Erythroblast (primary cell): ENCODE data around the gene RPS6KB2.
A peak's percentile ranks its signal among the peaks of the same experiment; 100 is the strongest.
"Not testable (repeated sequence)": the region's sequence is repeated elsewhere in the genome, so short reads cannot be mapped to it uniquely, and the experiment has no call there.

Experiments
- DNase-seq, 2 experiments: peaks; one replicate each; lab custom pipeline; 2025; lab: John Stamatoyannopoulos, UW
- GATA1 ChIP-seq: IDR thresholded peaks from 2 replicates; pipeline ENCODE4 v1.6.1; 2011; ENCODE audit warnings: low read depth, mild to moderate bottlenecking, control low read depth, low read length, moderate library complexity
- POLR2A ChIP-seq: IDR thresholded peaks from 2 replicates; pipeline ENCODE4 v1.6.1; 2011; ENCODE audit warnings: mild to moderate bottlenecking, low read length

The RPS6KB2 gene

DNA sequence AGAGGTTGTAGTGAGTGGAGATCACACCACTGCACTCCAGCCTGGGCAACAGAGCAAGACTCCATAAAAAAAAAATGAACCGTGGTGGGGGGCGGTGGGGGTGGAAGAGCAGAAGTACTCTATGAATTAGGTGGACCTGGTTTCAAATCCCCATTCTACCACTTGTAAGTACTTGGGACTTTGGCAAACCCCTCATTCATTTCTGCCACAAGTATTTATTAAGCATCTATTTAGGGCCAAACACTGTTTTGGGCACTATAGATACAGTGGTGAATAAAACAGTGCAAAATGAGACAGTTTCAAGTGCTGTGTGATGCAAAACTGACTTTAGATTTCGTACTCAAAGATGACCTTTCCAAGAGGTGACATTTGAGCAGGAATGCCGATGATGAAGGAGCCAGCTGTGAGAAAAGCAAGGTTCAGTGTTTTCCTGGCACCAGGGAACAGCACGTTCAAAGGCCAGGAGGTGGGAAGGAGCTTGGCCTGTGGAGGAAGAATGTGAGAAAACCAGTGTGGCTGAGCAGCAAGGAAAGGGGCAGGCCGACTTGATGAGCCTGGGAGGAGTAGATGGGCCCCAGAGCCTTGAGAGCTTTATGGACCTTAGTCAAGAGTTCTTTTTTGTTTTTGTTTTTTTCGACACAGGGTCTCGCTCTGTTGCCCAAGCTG is 42.2 kb downstream of the RPS6KB2 start:
- DNase-seq = no peak
- TF ChIP-seq GATA1 = no peak
- no peak for TF ChIP-seq POLR2A

DNA sequence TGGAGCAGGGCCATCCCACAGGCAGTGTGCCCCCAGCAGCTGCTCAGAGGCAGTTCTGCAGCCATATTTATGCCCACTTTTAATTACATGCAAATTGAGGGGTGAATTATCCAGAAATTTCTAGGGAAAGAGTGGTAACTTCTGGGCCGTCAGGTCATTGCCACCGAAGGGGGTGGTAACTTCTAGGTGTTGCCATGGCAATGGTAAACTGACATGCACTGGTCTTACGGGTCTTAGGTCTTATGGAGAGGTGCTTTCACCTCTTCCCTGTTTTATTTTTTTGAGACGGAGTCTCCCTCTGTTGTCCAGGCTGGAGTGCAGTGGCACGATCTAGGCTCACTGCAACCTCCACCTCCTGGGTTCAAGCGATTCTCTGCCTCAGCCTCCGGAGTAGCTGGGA is 44.6 kb downstream of the RPS6KB2 start:
- TF ChIP-seq POLR2A = no peak
- no peak for DNase-seq

DNA sequence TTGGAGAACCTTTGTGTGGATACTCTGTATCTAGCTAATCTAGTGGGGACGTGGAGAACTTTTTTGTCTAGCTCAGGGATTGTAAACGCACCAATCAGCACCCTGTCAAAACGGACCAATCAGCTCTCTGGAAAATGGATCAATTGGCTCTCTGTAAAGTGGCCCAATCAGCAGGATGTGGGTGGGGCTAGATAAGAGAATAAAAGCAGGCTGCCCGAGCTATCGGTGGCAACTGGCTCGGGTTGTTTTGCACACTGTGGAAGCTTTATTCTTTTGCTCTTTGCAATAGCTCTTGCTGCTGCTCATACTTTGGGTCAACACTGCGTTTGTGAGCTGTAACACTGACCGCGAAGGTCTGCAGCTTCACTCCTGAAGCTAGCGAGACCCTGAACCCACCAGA is 48.4 kb downstream of the RPS6KB2 start:
- DNase-seq = peak in 1 of 2 experiments; percentile 26

DNA sequence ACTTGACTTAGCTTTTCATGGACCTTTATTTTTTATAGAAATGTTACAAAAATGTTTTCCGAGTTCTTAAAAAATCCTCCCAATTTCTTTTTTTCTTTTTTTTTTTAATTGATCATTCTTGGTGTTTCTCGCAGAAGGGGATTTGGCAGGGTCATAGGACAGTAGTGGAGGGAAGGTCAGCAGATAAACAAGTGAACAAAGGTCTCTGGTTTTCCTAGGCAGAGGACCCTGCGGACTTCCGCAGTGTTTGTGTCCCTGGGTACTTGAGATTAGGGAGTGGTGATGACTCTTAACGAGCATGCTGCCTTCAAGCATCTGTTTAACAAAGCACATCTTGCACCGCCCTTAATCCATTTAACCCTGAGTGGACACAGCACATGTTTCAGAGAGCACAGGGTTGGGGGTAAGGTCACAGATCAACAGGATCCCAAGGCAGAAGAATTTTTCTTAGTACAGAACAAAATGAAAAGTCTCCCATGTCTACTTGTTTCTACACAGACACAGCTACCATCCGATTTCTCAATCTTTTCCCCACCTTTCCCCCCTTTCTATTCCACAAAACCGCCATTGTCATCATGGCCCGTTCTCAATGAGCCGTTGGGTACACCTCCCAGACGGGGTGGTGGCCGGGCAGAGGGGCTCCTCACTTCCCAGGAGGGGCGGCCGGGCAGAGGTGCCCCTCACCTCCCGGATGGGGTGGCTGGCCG is 49.2 kb downstream of the RPS6KB2 start:
- DNase-seq = not testable (repeated sequence)

DNA sequence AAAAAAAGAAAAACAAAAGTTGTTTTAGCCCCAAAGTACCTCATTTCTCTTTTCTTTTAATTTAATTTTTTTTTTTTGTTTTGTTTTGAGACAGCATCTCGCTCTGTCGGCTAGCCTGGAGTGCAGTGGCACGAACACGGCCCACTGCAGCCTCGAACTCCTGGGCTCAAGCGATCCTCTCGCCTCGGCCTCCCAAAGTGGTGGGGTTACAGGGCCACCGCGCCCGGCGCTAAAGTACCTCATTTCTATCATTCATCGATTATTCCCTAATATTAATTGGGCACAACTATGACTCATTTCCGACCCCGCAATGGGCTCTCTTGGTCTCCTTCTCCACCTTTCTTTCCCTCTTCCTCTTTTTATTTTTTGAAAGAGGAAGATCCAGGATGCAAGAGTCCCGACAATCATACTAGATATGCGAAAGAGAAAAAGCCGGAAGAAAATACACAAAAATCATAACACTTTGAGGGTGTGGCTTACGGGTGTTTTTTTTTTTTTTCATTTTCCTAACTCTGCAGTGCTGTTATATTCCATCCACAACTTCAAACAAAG is 54.1 kb downstream of the RPS6KB2 start:
- no peak for TF ChIP-seq GATA1
- TF ChIP-seq POLR2A = no peak
- DNase-seq = no peak

DNA sequence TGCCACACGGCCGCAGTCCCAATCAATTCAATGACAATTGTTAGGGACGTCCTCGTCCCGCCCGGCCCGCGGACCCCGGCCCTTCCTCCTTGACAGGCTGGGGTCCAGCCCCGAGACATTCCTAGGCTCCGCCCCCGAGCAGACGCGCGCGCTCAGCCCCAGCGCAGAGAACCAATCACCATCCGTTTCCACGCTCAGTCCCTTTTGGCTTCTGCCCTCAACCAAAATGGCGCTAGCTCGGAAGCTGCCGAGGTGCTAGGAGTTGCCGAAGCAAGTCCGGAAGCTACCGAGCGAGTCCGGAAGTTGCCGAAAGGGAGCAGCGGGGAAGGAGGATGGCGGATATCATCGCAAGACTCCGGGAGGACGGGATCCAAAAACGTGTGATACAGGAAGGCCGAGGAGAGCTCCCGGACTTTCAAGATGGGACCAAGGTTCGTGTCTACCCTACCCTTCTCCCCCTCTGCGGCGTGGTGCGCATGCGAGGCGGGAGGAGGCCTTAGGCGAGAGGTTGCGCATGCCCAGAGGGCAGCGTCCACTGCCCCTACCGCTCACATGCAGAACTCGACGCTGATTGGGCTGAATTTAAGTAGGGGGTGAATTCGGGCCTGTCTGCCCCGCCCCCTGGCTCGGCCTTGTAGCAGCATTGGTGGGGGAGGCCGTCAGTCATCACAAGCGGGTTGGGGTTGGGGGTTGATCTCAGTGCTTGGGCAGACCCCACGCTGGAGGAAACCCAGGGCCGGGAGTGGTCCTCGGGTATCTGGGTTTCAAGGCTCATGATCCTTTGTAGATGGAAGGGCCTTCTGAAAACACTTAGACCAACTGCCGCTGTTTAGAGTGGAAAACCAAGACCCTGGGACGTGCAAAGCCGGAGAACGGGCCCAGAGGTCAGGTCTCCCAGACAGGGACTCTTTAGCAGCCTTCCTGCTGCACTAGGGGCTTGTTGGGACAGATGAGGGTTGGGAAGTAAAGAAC is 54.8 kb downstream of the RPS6KB2 start, which contains the start of gene AIP:
TSS of gene AIP (plus strand) at position 200 of the 972 bp plus-strand sequence. CDS start at position 333, 133 bp downstream.
- peak; percentile 98 for DNase-seq
- TF ChIP-seq POLR2A = peak; percentile 72
- TF ChIP-seq GATA1 = no peak

DNA sequence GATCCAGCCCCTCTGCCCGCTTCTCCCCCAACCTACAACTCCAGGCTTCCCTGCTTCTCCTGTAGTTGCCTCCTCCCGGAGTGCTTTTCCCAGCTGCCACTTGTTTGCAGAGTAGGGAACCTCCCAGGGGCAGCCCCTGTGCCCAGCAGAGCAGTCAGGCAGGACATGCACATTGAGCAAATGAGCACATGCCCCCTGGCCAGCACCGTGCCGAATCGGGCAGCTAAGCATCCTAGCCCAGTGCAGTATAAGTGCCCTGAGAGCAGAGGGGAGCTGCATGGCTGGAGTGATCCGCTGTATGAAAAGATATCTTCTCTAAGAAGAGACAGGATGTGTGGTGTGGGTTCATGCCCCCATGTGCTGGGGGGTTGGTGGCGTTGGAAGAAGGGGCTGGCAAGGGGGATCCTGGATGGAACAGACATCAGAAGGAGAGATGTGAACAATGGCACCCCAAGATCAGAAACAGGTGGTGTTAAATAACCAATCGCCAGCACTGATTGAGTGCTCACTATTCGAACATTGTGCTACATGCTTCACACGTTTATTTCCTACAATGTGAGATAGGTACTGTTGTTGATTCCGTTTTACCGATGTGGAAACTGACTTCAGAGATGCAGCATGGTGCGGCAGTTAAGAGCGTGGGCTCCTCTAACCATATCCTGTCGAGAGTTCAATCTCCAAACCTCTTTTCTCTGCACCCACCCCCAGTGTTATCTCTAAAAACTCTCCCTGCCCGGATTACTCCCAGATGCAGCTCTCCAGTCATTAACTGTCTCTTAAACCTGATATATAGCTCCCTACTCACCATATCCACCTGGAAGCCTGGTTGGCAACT is 55.8 kb downstream of the RPS6KB2 start:
- TF ChIP-seq POLR2A = no peak
- no peak for TF ChIP-seq GATA1
- DNase-seq = no peak

DNA sequence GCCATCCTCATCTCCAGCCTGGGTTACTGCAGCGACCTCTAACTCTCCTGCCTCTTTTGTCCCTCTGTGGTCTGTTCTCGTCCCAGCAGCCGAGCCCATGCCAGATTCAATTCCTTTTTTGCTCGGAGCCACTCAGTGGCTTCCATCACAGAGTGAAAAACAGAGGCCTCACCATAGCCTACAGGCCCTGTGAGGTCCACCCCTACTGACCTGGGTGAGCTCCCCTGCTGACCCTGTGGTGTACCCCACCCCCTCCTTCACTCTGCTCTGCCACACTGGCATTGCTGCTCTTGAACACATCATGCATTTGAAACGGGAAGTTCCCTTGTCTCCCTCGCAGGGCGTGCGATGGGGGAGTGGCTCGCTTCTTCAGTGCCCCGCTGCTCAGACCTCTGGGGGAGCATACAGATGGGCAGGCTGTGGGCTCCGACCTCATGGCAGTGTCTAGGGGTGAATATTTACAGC is 56.6 kb downstream of the RPS6KB2 start:
- no peak for TF ChIP-seq GATA1
- no peak for TF ChIP-seq POLR2A
- no peak for DNase-seq
